Astrocyte (in vitro differentiated cells and primary cell): Measurements from ENCODE around the gene DIAPH3.

Experiments
- CTCF ChIP-seq: IDR thresholded peaks from 2 replicates; pipeline ENCODE4 v1.5.1; 2011; ENCODE audit warnings: low read depth, mild to moderate bottlenecking, inconsistent platforms, low read length, moderate library complexity; ENCODE audit not compliant: insufficient read depth
- EZH2 ChIP-seq: IDR thresholded peaks from 2 replicates; pipeline ENCODE4 v1.6.1; 2012; ENCODE audit warnings: mild to moderate bottlenecking, low read length, inconsistent platforms; ENCODE audit not compliant: insufficient read depth

- TF ChIP-seq CTCF (no peak), EZH2 (no peak)
These were observed 63.9 kb downstream of the DIAPH3 start for GRCh38 chr13:60099631-60100420.
